ENCODE results near the gene NECAP2. TPM values are rescaled to one million over a fixed set of nuclear protein-coding genes. Genes with fewer than 3 reads are reported as not detected.
A peak's percentile ranks its signal among the peaks of the same experiment; 100 is the strongest.
"Not testable (repeated sequence)": the region's sequence is repeated elsewhere in the genome, so short reads cannot be mapped to it uniquely, and the experiment has no call there.

NECAP2 gene
- total RNA-seq, 1 experiment from 2014 or later = 72.1 TPM

DNA sequence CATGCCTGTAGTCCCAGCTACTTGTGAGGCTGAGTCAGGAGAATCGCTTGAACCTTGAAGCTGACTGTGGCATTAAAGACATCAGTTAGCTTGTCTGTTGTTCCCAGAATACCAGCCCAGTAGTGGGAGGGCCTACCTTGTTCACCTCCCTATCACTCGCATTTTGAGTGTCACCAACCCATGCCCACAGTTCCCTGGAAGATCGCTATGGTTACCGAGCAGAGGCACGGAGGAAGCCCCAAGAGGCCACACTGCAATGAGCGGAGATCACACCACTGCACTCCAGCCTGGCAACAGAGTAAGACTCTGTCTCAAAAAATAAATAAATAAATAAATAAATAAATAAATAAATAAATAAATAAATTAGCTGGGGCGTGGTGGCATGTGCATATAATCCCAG lies 52.4 kb downstream of the NECAP2 start:
- DNase-seq (ENCODE audit: low spot score) = not testable (repeated sequence)

DNA sequence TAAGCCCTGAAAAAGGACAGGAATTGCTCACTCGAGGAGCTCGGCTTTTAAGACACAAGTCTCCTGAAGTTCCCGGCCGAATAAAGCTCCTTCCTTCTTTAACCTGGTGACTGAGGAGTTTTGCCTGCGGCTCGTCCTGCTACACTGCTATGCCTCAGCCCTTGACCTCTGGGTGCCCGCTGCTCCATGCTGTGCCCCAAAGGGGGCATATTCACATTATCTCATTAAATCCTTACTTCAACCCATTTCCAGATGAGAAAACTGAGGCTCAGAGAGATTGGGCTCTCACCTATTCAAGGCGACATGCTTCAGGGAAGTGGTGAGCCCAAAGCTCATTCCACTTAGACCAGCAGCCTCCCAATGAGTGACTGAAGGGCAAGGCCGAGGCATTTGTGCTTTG lies 53.2 kb downstream of the NECAP2 start:
- not testable (repeated sequence) for DNase-seq (ENCODE audit: low spot score)

DNA sequence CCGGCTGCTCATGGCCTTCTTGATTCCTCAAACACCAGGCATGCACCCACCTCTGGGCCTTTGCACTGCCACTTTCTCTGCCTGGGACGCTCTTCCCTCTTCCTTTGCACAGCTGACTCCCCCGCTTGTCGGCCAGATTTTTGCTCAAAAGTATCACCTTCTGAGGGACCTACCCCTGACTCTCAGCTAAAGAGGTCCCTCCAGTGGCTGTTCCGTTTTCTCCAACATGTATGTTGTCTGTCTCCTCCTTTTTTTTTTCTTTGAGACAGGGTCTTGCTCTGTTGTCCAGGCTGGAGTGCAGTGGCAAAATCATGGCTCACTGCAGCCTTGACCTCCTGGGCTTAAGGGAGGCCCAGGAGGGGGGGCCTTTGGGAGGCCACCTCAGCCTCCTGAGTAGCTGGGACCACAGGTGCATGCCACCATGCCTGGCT lies 57.0 kb downstream of the NECAP2 start:
- DNase-seq (ENCODE audit: low spot score) = not testable (repeated sequence)

DNA sequence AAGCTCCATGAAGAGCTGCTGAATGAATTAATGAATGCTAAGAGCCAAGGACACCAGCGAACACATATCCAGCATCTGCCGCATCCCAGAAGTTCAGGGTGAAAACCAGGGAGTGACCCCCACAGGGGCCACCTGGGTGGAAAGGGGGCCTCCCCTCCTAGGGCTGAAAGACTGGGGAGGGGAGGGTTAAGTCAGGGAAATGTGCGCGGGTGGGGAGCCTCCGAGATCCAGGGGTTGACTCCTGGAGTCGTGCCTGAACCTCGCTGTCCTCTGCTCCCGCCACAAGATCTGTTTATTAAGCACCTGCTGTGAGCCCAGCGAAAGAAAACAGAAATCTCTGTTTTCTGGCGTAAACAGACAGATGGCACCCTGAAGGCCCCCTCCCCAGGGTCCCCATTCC lies 57.5 kb downstream of the NECAP2 start:
- DNase-seq (ENCODE audit: low spot score) = not testable (repeated sequence)

DNA sequence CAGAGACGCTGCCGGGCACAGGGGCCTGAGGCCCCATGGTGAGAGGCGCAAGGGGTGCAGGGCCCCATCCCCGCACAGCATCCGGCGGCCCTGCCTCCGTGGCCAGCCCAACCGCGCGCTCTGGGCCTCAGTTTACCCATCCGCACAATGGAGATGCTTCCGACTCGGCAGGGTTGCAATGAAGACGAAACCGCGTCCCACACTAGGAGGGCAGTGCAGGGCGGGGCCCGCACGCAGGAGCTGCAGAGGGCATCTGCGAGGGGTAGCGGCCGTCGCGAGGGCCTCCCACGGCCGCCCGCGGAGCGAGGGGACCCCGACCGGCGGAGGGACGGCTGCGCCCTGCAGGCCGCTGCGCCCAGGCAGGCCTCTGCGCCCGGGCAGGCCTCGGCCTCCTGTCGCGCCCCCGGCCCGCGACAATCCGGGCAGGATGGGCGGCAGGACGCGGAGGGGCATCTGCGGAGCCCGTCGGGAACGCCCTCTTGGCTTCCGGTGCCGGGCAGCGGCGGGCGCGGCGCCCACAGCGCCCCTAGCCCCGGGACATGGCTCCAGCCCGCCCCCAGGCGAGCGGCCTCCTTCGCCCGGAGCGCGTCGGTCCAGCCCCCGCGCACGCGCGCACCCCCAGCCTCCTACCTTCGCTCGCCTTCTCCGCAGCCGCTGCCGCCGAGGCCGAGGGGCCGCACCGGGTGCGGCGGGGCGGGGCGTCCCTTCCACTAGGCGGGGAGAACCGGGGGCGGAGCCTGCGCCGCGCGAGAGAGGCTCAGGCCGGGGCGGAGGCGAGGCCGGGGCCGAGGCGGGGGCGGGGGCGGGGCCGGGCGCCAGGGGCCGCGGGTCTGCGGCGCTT lies 58.3 kb downstream of the NECAP2 start:
- DNase-seq (ENCODE audit: low spot score) = peak; percentile 52

DNA sequence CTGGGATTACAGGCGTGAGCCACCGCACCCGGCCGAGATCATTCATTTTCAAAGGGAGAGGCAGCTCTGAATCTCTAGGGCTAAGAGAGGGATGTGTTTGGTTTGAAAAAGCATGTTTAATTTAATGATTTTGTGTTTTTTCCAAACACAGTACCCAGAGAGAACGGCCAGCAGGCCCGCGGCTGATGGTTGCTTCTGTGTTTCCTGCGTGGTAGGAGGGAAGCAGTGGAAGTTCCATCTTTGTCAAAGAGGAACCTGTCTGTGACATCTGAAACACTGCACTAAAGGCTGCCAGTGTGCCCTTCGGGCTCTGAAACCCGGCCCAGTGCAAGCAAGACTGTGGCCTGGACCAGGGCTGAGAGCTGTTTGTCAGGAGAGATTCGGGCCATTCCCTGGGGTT lies 59.9 kb downstream of the NECAP2 start:
- DNase-seq (ENCODE audit: low spot score) = not testable (repeated sequence)

DNA sequence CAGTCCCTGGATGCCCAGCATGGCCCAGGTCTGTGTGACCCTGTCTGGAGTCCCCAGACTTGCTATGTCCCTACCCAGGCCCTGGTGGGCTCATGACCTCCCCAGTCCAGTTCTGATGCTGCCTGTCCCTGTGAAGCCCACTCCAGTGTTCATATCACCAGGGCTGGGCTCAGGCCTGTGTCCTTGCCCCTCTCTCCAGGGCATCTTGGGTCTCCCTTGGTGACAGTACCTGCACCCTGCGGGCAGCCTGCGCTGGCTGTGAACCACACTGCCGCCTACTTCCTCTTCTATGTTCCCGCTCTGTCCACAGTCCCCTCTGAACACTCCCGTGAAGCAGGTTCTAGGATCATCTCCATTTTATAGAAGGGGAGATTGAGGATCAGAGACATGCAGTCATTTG lies 60.5 kb downstream of the NECAP2 start:
- not testable (repeated sequence) for DNase-seq (ENCODE audit: low spot score)

DNA sequence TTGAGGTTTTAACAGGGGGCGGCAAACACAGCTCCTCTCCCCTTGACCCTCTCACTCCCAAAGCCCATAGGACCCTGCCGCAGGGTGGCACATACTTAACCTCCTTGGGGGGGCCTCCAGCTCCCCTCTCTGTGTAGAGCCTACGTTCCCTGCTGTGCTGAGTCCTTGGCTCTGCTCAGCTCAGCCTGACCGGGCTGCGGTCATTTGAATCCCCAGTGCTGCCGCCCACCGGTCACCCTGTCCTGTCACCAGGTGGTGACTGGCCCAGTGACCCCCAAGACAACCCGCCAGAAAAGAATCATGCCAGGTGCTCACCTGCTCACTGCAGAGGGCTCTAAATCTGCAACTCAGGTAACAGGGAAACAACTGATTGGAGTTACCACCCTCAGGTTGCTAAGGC lies 60.9 kb downstream of the NECAP2 start:
- DNase-seq (ENCODE audit: low spot score) = not testable (repeated sequence)

DNA sequence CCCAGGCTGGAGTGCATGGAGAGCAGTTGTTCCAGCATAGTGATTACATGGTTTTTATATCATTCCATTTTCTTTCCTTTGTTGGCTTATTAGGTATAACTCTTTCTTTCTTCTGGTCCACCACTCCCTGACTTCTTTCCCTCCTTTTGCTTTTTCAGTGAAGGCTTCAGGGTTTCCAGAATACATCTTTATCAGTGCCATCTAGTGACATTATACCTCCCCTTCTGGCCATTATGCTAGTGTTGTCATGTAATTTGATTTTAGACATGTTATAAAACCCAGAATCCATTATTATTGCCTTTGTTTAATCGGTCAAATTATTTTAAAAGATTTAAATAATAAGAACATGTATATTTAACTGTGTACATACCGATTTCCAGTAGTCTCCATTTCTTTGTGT lies 63.0 kb downstream of the NECAP2 start:
- DNase-seq (ENCODE audit: low spot score) = no peak

DNA sequence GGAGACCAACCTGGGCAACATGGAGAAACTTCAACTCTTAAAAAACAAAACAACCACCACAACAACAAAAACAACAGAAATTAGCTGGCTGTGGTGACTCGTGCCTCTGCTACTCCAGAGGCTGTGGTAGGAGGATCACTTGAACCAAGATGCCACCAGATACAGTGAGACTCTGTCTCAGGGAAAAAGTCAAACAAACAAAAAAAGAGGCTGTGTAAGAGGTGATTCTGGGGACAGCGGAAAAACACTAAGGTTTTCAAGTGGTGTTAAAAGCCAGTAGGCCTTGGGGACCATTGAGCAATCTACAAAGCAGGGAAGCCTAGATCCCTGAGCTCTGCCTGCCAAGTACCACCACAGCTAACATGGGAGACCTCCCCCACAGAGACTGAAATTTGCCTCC lies 65.3 kb downstream of the NECAP2 start:
- not testable (repeated sequence) for DNase-seq (ENCODE audit: low spot score)

DNA sequence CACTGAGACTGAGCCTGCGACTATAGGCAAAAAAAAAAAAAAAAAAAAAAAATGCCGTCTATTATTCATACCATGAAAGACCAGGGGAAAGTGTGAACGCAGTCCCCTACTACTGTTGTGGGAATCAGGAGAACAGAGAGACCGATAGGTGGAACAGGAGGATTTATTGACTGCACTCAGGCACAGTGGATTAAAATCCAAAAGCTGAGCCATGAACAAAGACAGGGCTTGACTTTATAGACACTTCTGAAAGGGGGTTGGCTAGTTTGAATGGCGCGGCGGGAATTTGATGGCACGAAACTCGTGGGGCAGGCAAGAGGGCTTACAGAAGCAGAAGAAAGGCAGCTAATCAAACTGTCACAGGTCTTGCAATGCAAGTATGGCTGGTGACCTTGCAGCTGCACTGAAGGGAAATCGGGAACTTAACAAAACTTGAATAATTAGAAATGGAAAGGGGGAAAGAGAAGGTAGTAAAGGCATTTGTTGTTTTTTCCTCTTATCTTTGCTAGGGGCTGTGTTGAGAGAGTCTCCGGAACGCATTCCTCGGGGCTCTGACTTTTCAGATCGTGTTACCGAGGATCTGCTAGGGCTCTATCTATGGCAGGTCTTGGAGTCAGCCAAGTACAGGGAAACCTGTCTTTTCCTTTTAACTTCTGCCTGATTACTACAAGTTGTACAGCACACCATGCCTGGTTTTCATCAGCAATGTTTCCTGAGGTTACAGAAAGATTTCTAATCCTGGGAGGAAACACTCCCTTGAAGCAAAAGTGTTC lies 66.0 kb downstream of the NECAP2 start:
- DNase-seq (ENCODE audit: low spot score) = not testable (repeated sequence)

DNA sequence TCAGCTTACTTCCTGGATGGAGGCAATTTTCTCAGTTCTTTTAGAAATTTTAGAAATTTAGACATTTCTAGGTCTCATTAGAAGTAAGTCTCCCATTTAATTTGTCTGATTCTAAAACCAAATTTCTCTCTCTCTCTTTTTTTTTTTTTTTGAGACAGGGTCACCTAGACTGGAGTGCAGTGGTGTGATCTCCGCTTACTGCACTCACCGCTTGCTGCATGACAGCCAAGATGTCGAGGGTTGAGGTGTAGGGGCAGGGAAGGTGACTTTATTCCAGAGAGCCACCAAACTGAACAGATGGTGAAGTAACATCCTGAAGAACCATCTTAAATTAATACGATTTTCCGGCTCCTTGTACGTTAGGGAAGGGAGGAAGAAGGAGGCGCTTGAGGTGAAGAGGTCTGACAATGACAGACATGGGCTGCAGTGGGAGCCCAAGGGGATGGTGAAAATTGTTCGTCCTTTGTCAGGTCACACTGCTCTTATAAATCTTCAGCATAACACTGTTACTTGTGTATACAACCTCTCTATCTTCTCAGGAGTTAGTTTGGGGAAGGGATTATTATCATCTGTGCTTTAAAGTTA lies 68.4 kb downstream of the NECAP2 start:
- peak; percentile 27 for DNase-seq (ENCODE audit: low spot score)

Other genes starting within 250 kb of the NECAP2 start
- 15.8 and 15.9 TPM in 2 replicates for gene ARHGEF19, start 228.1 kb upstream of the NECAP2 start, total RNA-seq (2014; rRNA removed; shearing (Covaris generic))
- 16.3 and 25.7 TPM in 2 replicates for gene CPLANE2, start 203.5 kb upstream of the NECAP2 start, total RNA-seq (2014; rRNA removed; shearing (Covaris generic))
- gene FBXO42, start 88.2 kb upstream of the NECAP2 start, total RNA-seq (2014; rRNA removed; shearing (Covaris generic)) = 10.8 and 16.3 TPM in 2 replicates
- 92.5 and 108 TPM in 2 replicates for gene SZRD1, start 73.5 kb upstream of the NECAP2 start, total RNA-seq (2014; rRNA removed; shearing (Covaris generic))
- gene SPATA21, start 3.3 kb upstream of the NECAP2 start, total RNA-seq (2014; rRNA removed; shearing (Covaris generic)) = not detected in 2 replicates
- under 0.01 TPM in 2 replicates for gene RNU1-1, start 73.6 kb downstream of the NECAP2 start, total RNA-seq (2014; rRNA removed; shearing (Covaris generic))
- 5.1 and 6.2 TPM in 2 replicates for gene NBPF1, start 172.8 kb downstream of the NECAP2 start, total RNA-seq (2014; rRNA removed; shearing (Covaris generic))
- gene RNU1-3, start 226.2 kb downstream of the NECAP2 start, total RNA-seq (2014; rRNA removed; shearing (Covaris generic)) = under 0.01 TPM in 2 replicates

All from HT-29 (cell line).